Panc1 (cell line): ENCODE results near the gene ASXL3. TPM values are rescaled to one million over a fixed set of nuclear protein-coding genes. Genes with fewer than 3 reads are reported as not detected.

Source experiments
- ATAC-seq: fragments of 200-7000 bp; cut with Tn5 transposase; 2 replicates; pipeline ENCODE4 v1.9.1; 2020; ENCODE audit warnings: mild to moderate bottlenecking, moderate library complexity
- BruUV-seq: library from RNA; stranded (reverse); fragments of 400-500 nt; replicated peaks from 2 replicates; lab custom pipeline; 2021; lab: Mats Ljungman, UMichigan
- CTCF ChIA-PET: fragments of 300-600 bp; sonication (Branson Sonifier 250); formaldehyde crosslinking; loops from one replicate; lab custom pipeline; 2022; ENCODE audit warnings: antibody characterized with exemption; lab: Charles Lee
- POLR2A ChIA-PET: fragments of 300-600 bp; sonication (Branson Sonifier 250); formaldehyde crosslinking; loops from one replicate; lab custom pipeline; 2022; ENCODE audit warnings: antibody characterized with exemption; lab: Charles Lee
- DNase-seq: peaks from one replicate; pipeline ENCODE4 v3.0.0-alpha.2; 2010; ENCODE audit warnings: low read depth, low spot score
- H3K27ac ChIP-seq: 2 replicates; pipeline ENCODE4 v1.5.1; 2011; ENCODE audit warnings: mild to moderate bottlenecking, low read length, inconsistent platforms
- H3K27me3 ChIP-seq: fragments of 200-500 bp; sonication (Bioruptor generic); 2 replicates; pipeline ENCODE4 v1.6.0; 2014; ENCODE audit warnings: low read length, inconsistent platforms; ENCODE audit not compliant: control insufficient read depth, insufficient read depth
- H3K36me3 ChIP-seq: fragments of 200-500 bp; sonication (Bioruptor generic); 2 replicates; pipeline ENCODE4 v1.5.1; 2014; ENCODE audit warnings: inconsistent platforms, mild to moderate bottlenecking, low read length, moderate library complexity; ENCODE audit not compliant: control insufficient read depth, insufficient read depth
- H3K4me1 ChIP-seq: 2 replicates; pipeline ENCODE4 v1.5.1; 2011; ENCODE audit warnings: inconsistent platforms, mild to moderate bottlenecking, low read length, moderate library complexity; ENCODE audit not compliant: control insufficient read depth, insufficient read depth
- H3K4me3 ChIP-seq, 2 experiments: 2 replicates each; pipeline ENCODE4 v1.5.1; 2011 to 2012; ENCODE audit warnings: low read depth in 2 of 2, low read length in 2 of 2, mild to moderate bottlenecking in 2 of 2, inconsistent platforms in 1 of 2, moderate library complexity in 1 of 2
- H3K9me3 ChIP-seq: fragments of 200-500 bp; sonication (Bioruptor generic); 2 replicates; pipeline ENCODE4 v1.5.1; 2014; ENCODE audit warnings: low read depth, mild to moderate bottlenecking, inconsistent platforms, low read length, moderate library complexity; ENCODE audit not compliant: control insufficient read depth, insufficient read depth
- CTCF ChIP-seq: fragments of 450-650 bp; IDR thresholded peaks from 2 replicates; pipeline ENCODE4 v1.5.1; 2017; ENCODE audit warnings: mild to moderate bottlenecking
- POLR2AphosphoS5 ChIP-seq: IDR thresholded peaks from 2 replicates; pipeline ENCODE4 v1.6.1; 2012; ENCODE audit warnings: mild to moderate bottlenecking, low read depth, low read length, moderate library complexity
- REST ChIP-seq, 2 experiments: IDR thresholded peaks; 2 replicates each; pipeline ENCODE4 v1.6.1; 2011 to 2012; ENCODE audit warnings: low read depth in 2 of 2, control low read depth in 1 of 2, low read length in 1 of 2, mild to moderate bottlenecking in 1 of 2, moderate library complexity in 1 of 2; ENCODE audit not compliant: insufficient read depth in 1 of 2
- SIN3A ChIP-seq: IDR thresholded peaks from 2 replicates; pipeline ENCODE4 v1.6.1; 2012; ENCODE audit warnings: low read depth, mild to moderate bottlenecking, low read length, moderate library complexity, borderline replicate concordance; ENCODE audit not compliant: insufficient read depth
- TCF7L2 ChIP-seq: IDR thresholded peaks from 2 replicates; pipeline ENCODE4 v1.6.1; 2011; ENCODE audit warnings: mild to moderate bottlenecking, low read depth, low read length, inconsistent platforms
- in situ Hi-C: cut with HindIII; loops from 2 replicates; pipeline ENCODE4 v1.10.0; 2016; ENCODE audit warnings: low sequenced_read_pairs, low pct_unique_long_range_greater_than_20kb
- intact Hi-C: fragments of 100-400 bp; cut with micrococcal nuclease; formaldehyde crosslinking; loops from one replicate; pipeline ENCODE4 v1.10.0; 2022; ENCODE audit not compliant: unreplicated experiment
- total RNA-seq: library from RNA; stranded (reverse); gene quantifications from one replicate; pipeline ENCODE4 v1.2.1, GENCODE V29; 2021; ENCODE audit not compliant: unreplicated experiment

ASXL3 gene
- total RNA-seq, 1 experiment from 2014 or later: 0.74 TPM

GRCh38 chr18:33669589-33669988, 91.6 kb downstream of the ASXL3 start:
- H3K9me3 ChIP-seq: no peaks in the 10 kb centered on the region
- in situ Hi-C loops: no loop called here
- no TSS peak for BruUV-seq
- intact Hi-C loops: no loop called here
- no peak overlapping the region for H3K4me3 ChIP-seq
- H3K27me3 ChIP-seq: no peaks in the 10 kb centered on the region
- no peak for TF ChIP-seq SIN3A
- TF ChIP-seq CTCF: no peak
- TF ChIP-seq POLR2AphosphoS5: no peak
- TF ChIP-seq REST (IDR thresholded peaks at IDR 0.05; ENCODE audit: insufficient read depth in 1 of 2, low read depth in 2 of 2, low read length in 1 of 2): no peak
- TF ChIP-seq TCF7L2: no peak
- ATAC-seq: no peak
- DNase-seq: no peak
- no peaks in the 10 kb centered on the region for H3K36me3 ChIP-seq
- H3K4me1 ChIP-seq: no peaks in the 10 kb centered on the region
- CTCF ChIA-PET: no interaction called here
- no peak overlapping the region for H3K27ac ChIP-seq
- POLR2A ChIA-PET: no interaction called here

GRCh38 chr18:33670029-33670428, 92.0 kb downstream of the ASXL3 start:
- H3K27ac ChIP-seq: no peak overlapping the region
- ATAC-seq (no peak), DNase-seq (no peak)
- H3K36me3 ChIP-seq: no peaks in the 10 kb centered on the region
- intact Hi-C loops: no loop called here
- CTCF ChIA-PET: no interaction called here
- TF ChIP-seq CTCF: no peak
- TF ChIP-seq TCF7L2: no peak
- no peak for TF ChIP-seq POLR2AphosphoS5
- TF ChIP-seq SIN3A: no peak
- no peak for TF ChIP-seq REST (IDR thresholded peaks at IDR 0.05; ENCODE audit: insufficient read depth in 1 of 2, low read depth in 2 of 2, low read length in 1 of 2)
- no peaks in the 10 kb centered on the region for H3K9me3 ChIP-seq
- H3K27me3 ChIP-seq: no peaks in the 10 kb centered on the region
- H3K4me3 ChIP-seq: no peak overlapping the region
- in situ Hi-C loops: no loop called here
- no TSS peak for BruUV-seq
- no peaks in the 10 kb centered on the region for H3K4me1 ChIP-seq
- POLR2A ChIA-PET: no interaction called here
